Measurements from ENCODE around the gene B3GAT1.

DNA sequence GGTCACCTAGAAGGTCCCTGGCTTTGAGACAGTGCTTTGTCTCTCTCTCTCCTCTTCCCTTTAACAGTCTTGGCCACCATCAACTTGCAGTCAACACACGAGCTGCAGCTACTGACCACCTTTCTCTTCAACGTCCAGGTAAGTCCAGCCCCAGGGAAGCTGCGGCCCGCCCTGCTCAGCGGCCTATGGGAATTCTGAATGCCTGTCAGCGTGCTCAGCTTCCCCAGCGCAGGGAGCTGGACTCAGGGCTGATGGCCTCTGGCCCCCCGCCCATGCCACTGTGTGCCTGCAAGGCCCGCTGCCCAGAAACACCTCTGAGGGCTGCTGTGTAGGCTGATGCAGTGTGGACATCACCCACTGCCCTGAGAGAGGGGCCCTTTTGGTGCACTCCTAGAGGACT, 47.8 kb downstream of the B3GAT1 start:
- TF ChIP-seq, protein P1, sequence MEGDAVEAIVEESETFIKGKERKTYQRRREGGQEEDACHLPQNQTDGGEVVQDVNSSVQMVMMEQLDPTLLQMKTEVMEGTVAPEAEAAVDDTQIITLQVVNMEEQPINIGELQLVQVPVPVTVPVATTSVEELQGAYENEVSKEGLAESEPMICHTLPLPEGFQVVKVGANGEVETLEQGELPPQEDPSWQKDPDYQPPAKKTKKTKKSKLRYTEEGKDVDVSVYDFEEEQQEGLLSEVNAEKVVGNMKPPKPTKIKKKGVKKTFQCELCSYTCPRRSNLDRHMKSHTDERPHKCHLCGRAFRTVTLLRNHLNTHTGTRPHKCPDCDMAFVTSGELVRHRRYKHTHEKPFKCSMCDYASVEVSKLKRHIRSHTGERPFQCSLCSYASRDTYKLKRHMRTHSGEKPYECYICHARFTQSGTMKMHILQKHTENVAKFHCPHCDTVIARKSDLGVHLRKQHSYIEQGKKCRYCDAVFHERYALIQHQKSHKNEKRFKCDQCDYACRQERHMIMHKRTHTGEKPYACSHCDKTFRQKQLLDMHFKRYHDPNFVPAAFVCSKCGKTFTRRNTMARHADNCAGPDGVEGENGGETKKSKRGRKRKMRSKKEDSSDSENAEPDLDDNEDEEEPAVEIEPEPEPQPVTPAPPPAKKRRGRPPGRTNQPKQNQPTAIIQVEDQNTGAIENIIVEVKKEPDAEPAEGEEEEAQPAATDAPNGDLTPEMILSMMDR (IDR thresholded peaks at IDR 0.05; ENCODE audit: low read length): no peak
- no peak for TF ChIP-seq EZH2 (optimal IDR thresholded peaks at IDR 0.05; ENCODE audit: low read depth, low read length)
